ENCODE data around the gene CLIC4.
A peak's percentile ranks its signal among the peaks of the same experiment; 100 is the strongest.
"Not testable (repeated sequence)": the region's sequence is repeated elsewhere in the genome, so short reads cannot be mapped to it uniquely, and the experiment has no call there.

CLIC4 gene

GRCh38 chr1:24720152-24720551, 25.1 kb upstream of the CLIC4 start:
- DNase-seq: no peak

- DNase-seq: no peak
These were observed 23.7 kb upstream of the CLIC4 start for GRCh38 chr1:24721533-24721932.

GRCh38 chr1:24722073-24723035, 22.9 kb upstream of the CLIC4 start:
- DNase-seq: not testable (repeated sequence)

GRCh38 chr1:24724345-24725208, 20.7 kb upstream of the CLIC4 start:
- peak; percentile 56 for DNase-seq

DNA sequence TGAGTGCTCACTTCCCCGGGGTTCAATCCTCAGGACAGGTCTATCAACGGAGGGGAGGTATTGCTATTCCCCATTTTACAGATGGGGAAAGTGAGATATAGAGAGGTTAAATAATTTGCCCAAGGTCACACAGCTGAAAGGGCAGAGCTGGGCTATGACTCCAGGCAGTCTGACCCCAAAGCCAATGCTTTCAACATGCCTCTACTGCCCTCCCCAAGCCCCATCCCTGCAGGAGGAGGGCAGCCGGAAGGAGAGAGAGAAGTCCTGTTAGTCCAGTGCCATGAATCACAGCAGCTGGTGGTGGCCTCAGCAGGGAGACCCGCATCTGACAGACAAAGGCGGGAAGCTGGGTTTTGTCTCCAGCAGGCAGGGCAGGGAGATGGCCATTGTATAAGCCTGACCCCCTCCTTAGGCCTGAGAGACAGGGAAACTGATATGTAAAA, 20.0 kb upstream of the CLIC4 start:
- no peak for DNase-seq

- no peak for DNase-seq
These were observed 18.5 kb upstream of the CLIC4 start for GRCh38 chr1:24726741-24727140.

DNA sequence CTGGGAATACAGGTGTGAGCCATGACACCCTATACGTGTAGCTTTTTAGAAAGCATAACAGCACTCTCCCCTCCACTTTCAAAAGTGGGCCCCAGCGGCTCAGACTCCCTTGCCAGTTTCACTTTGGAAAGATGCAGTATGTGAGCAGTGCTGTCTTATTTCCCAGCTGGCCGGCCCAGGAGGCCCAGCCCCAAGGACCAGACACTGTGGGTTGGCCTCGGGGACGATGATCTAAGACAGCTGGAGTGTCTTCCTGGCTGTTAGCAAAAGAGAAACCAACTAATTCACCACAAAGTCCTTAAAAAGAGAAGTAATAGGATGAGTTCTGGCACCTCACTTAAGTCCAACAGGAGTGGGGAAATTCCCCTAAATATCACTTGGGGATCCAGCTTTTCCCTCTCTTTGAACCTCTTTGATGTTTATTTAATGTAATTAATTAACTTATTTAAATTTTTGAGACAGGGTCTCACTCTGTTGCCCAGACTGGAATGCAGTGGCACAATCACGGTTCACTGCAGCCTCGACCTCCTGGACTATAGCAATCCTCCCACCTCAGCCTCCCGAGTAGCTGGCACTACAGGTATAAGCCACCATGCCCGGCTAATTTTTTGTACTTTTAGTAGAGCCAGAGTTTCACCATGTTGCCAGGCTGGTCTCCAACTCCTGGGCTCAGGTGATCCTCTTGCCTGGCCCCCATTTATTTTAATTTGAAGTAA, 17.6 kb upstream of the CLIC4 start:
- peak; percentile 30 for DNase-seq

- no peak for DNase-seq
These were observed 16.3 kb upstream of the CLIC4 start for GRCh38 chr1:24728982-24729381.

DNA sequence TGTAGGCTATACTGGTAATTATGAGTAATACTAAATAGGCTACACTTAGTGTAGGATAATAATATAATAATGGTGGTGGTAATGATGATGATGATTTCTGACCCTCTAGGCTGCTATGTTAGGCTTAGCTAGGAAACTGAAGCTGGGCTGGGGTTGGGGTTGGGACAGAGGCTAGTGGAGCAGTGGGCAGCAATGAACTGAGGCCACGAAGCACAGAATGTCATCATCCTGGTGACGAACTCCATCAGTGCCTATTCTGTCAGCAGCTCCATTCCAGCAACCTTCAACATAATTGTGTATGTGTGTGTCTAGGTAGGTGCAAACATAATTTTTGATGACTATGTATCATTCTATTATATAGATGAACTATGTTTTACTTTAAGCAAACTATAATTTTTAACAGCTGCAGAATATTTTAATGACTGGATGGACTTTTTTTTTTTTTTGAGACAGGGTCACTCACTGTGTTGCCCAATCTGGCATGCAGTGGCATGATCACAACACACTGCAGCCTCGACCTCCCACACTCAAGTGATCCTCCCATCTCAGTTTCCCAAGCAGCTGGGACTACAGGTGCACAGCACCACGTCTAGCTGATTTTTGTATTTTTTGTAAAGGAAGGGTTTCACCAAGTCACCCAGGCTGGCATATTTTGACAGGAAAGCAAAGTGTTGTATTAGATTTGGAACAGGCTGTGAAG, 12.9 kb upstream of the CLIC4 start:
- no peak for DNase-seq

DNA sequence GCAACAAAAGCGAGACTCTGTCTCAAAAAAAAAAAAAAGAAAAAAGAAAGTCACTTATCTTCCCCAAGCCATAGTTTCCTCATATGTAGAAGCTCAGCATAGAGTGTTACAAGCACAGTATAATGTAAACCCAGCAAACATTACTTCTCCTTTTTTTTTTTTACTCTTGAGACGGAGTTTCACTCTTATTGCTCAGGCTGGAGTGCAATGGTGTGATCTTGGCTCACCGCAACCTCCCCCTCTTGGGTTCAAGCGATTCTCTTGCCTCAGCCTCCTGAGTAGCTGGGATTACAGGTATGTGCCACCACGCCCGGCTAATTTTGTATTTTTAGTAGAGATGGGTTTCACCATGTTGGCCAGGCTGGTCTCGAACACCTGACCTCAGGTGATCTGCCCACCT, 11.9 kb upstream of the CLIC4 start:
- DNase-seq: not testable (repeated sequence)

- DNase-seq: no peak
These were observed 10.1 kb upstream of the CLIC4 start for GRCh38 chr1:24735156-24735508.

- no peak for DNase-seq
These were observed 9.5 kb upstream of the CLIC4 start for GRCh38 chr1:24735509-24736375.

DNA sequence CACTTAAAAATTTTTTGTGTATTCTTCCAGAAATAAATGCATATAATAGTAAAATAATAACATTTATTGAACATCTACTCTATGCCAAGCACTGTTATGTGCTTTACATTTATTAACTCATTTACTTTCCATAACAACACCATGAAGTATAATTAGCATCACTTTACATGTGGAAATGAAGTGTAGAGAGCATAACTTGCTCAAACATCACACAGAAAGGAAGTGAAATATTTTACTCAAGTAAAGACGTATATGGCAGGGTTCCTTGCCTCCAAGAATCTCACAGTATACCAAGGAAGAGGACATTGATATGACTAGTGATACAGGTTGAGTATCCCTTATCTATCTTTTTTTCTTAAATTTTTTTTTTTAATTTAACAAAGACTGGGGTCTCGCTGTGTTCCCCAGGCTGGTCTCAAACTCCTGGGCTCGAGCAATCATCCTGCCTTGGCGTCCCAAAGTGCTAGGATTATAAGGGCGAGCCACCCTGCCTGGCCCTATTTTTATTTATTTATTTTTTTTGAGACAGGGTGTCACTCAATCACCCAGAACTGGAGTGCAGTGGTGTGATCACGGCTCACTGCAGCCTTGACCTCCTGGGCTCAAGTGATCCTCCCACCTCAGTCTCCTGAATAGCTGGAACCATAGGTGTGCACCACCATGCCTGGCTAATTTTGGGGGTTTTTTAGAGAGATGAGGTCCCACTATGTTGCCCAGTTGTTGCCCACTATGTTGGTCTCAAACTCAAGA, 7.7 kb upstream of the CLIC4 start:
- no peak for DNase-seq

DNA sequence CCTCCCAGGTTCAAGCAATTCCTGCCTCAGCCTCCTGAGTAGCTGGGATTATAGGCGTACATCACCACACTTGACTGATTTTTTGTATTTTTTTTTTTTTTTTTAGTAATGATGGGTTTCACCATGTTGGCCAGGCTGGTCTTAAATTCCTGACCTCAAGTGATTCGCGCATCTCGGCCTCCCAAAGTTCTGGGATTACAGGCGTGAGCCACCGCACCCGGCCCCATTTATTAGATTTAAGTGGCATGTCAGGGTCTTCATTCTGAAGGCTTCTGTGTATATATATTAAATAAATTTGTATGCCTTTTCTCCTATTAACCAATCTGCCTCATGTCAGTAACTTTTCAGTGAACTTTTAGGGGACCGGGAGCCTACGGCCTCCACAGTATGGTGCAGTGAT, 6.0 kb upstream of the CLIC4 start:
- DNase-seq: no peak

DNA sequence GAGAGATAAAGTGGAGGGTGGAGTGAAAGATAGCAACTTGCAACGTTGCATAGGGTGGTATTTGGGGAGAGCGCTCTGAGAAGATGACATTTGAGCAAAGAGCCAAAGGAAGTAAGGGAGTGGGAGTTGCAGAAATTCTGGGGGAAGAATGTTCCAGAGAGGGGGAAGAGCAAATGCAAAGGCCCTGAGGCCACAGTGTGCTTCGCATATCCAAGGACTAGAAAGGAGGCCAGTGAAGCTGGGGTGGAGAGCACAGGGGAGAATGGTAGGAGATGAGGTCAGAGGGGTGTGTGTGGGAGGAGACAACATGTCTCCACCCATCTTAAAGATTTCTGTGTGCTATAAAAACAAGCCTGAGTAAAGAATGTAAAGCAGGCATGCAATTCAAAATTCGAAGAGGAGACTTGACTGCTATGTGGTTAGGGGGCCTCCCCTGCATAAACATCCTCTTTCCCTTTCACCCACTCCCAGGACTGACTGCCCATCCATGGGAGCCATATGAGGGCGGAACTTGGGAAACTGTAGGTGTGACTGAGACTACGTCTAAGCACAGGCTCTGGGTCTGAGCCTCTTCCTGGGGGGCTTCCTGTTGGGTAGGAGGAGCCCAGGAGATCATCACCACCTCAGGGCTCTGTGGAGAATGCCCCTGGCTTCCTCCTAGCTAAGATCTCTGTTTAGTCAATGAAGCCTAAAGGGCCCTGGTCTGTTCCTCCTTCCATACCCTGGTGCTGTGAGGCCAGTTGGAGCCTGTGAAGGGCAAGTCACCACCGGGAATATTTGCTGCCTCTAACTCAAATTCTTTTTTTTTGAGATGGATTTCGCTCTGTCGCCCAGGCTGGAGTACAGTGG, 2.9 kb upstream of the CLIC4 start:
- DNase-seq: no peak

DNA sequence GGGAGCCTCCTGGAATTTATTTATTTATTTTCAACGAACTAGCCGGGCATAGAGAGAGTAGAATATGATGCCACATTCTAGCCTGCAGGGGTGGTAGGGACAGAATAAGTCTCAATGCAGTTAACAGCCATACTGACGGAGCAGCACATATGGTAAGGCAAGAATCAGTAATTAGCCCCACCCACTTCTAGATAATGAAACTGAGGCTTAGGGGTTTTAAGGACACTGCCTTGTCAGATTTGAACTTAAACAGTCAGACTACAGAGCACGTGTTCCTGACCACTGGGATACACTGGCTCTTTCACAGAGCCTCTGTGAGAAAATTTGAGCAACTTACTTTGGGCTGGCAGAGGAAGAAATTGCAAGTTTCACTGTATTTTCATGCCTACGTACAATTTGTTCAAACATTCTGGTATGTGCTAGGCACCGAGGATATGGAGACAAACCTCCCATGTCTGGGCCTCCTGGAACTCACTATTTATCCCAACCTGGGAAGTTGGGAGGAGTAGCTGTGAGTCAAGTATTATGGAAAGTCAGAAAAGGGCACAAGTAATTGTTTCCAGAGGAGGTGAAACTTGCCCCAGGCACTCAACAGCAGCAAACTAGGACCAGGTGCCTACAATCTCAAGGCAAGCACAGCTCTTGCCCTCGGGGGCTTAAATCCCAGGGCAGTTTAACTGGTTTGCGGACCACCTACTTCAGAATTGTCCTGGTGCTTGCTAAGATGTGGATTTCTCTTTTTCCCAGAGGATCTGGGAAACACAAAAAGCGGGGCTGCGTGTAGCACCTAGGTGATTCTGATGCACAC, 1.6 kb upstream of the CLIC4 start:
- peak; percentile 17 for DNase-seq

GRCh38 chr1:24745711-24746413, 615 bp downstream of the CLIC4 start:
- no peak for DNase-seq
